ENCODE data around the gene LSM5. TPM values are rescaled to one million over a fixed set of nuclear protein-coding genes. Genes with fewer than 3 reads are reported as not detected.

Gene LSM5
- total RNA-seq, 2 experiments from 2014 or later: 94.4 to 97.1 TPM

GRCh38 chr7:32522746-32523530 lies 32.8 kb upstream of the LSM5 start:
- ChIA-PET CTCF (no interaction called here), POLR2A (no interaction called here)
- Mint-ChIP-seq H3K9me3 (ENCODE audit: insufficient read depth) (peaks cover 27% of the 10 kb centered on the region), H3K36me3 (ENCODE audit: low read depth) (peaks cover 47% of the 10 kb centered on the region), H3K4me1 (ENCODE audit: low read depth) (no peaks in the 10 kb centered on the region), H3K27me3 (ENCODE audit: low read depth) (no peaks in the 10 kb centered on the region), H3K4me3 (no peak overlapping the region), H3K27ac (no peak overlapping the region)
- no peak for DNase-seq
- no peak for ATAC-seq

GRCh38 chr7:32519763-32520162 lies 29.6 kb upstream of the LSM5 start:
- peaks cover 19% of the 10 kb centered on the region for H3K4me1 Mint-ChIP-seq (ENCODE audit: low read depth)

GRCh38 chr7:32518534-32519140 lies 28.5 kb upstream of the LSM5 start:
- Mint-ChIP-seq H3K9me3 (ENCODE audit: insufficient read depth) (peaks cover 33% of the 10 kb centered on the region), H3K4me1 (ENCODE audit: low read depth) (peaks cover 25% of the 10 kb centered on the region), H3K4me3 (no peak overlapping the region), H3K27ac (no peak overlapping the region), H3K36me3 (ENCODE audit: low read depth) (peaks cover 74% of the 10 kb centered on the region), H3K27me3 (ENCODE audit: low read depth) (no peaks in the 10 kb centered on the region)
- DNase-seq (no peak), ATAC-seq (no peak)
- ChIA-PET CTCF (no interaction called here), POLR2A (interaction anchor here (1.9 kb wide), 1 partner anchor 23 kb away, joined by 4 read pairs; the partner anchor contains the start of gene AVL9)

More at GRCh38 chr7:32519763-32520162, 29.6 kb upstream of the LSM5 start:
- ChIA-PET POLR2A (interaction anchor here (1.9 kb wide), 1 partner anchor 24 kb away, joined by 4 read pairs; the partner anchor contains the start of gene AVL9), CTCF (no interaction called here)
- DNase-seq (no peak), ATAC-seq (no peak)
- Mint-ChIP-seq H3K36me3 (ENCODE audit: low read depth) (peaks cover 67% of the 10 kb centered on the region), H3K9me3 (ENCODE audit: insufficient read depth) (peaks cover 33% of the 10 kb centered on the region), H3K27ac (no peak overlapping the region), H3K27me3 (ENCODE audit: low read depth) (no peaks in the 10 kb centered on the region), H3K4me3 (no peak overlapping the region)

GRCh38 chr7:32516551-32517100 lies 26.4 kb upstream of the LSM5 start:
- Mint-ChIP-seq H3K4me1 (ENCODE audit: low read depth) (peaks cover 34% of the 10 kb centered on the region), H3K9me3 (ENCODE audit: insufficient read depth) (peaks cover 24% of the 10 kb centered on the region), H3K27me3 (ENCODE audit: low read depth) (no peaks in the 10 kb centered on the region), H3K4me3 (no peak overlapping the region), H3K36me3 (ENCODE audit: low read depth) (peaks cover 75% of the 10 kb centered on the region), H3K27ac (no peak overlapping the region)
- POLR2A ChIA-PET: no interaction called here
- DNase-seq (no peak), ATAC-seq (no peak)
- CTCF ChIA-PET: no interaction called here

- H3K36me3 Mint-ChIP-seq (ENCODE audit: low read depth): peaks cover 74% of the 10 kb centered on the region
- H3K9me3 Mint-ChIP-seq (ENCODE audit: insufficient read depth): peaks cover 20% of the 10 kb centered on the region
- CTCF ChIA-PET: interaction anchor here (1.1 kb wide), 1 partner anchor 331 kb away, joined by 3 read pairs; no protein-coding TSS in a partner anchor
- H3K4me1 Mint-ChIP-seq (ENCODE audit: low read depth): peaks cover 39% of the 10 kb centered on the region
- H3K4me3 Mint-ChIP-seq: no peak overlapping the region
- DNase-seq (no peak), ATAC-seq (peak; percentile 30)
- H3K27ac Mint-ChIP-seq: peak overlapping the region; percentile 75
- POLR2A ChIA-PET: interaction anchor here (1.0 kb wide), 1 partner anchor 21 kb away, joined by 4 read pairs; the partner anchor contains the start of gene AVL9
- no peaks in the 10 kb centered on the region for H3K27me3 Mint-ChIP-seq (ENCODE audit: low read depth)
Observed at GRCh38 chr7:32515890-32516550, 25.8 kb upstream of the LSM5 start.

GRCh38 chr7:32513210-32513609 lies 23.0 kb upstream of the LSM5 start:
- H3K4me1 Mint-ChIP-seq (ENCODE audit: low read depth): peaks cover 39% of the 10 kb centered on the region
- no peak for ATAC-seq
- no peak for DNase-seq
- H3K27ac Mint-ChIP-seq: no peak overlapping the region
- H3K27me3 Mint-ChIP-seq (ENCODE audit: low read depth): no peaks in the 10 kb centered on the region
- ChIA-PET CTCF (interaction anchor here (0.9 kb wide), 1 partner anchor 13 kb away, joined by 3 read pairs; no protein-coding TSS in a partner anchor), POLR2A (interaction anchor here (0.6 kb wide), 1 partner anchor 16 kb away, joined by 3 read pairs; no protein-coding TSS in a partner anchor)
- H3K9me3 Mint-ChIP-seq (ENCODE audit: insufficient read depth): peaks cover 5% of the 10 kb centered on the region
- no peak overlapping the region for H3K4me3 Mint-ChIP-seq
- H3K36me3 Mint-ChIP-seq (ENCODE audit: low read depth): peaks cover 65% of the 10 kb centered on the region

GRCh38 chr7:32511791-32512190 lies 21.6 kb upstream of the LSM5 start:
- DNase-seq: no peak
- CTCF ChIA-PET: no interaction called here
- Mint-ChIP-seq H3K27ac (no peak overlapping the region), H3K4me1 (ENCODE audit: low read depth) (peaks cover 42% of the 10 kb centered on the region), H3K4me3 (no peak overlapping the region), H3K36me3 (ENCODE audit: low read depth) (peaks cover 64% of the 10 kb centered on the region), H3K9me3 (ENCODE audit: insufficient read depth) (peaks cover 1% of the 10 kb centered on the region), H3K27me3 (ENCODE audit: low read depth) (no peaks in the 10 kb centered on the region)
- POLR2A ChIA-PET: no interaction called here
- no peak for ATAC-seq

GRCh38 chr7:32507414-32507813 lies 17.2 kb upstream of the LSM5 start:
- POLR2A ChIA-PET: no interaction called here
- Mint-ChIP-seq H3K4me3 (no peak overlapping the region), H3K9me3 (ENCODE audit: insufficient read depth) (no peaks in the 10 kb centered on the region), H3K36me3 (ENCODE audit: low read depth) (peaks cover 40% of the 10 kb centered on the region), H3K27ac (no peak overlapping the region), H3K27me3 (ENCODE audit: low read depth) (no peaks in the 10 kb centered on the region), H3K4me1 (ENCODE audit: low read depth) (peaks cover 29% of the 10 kb centered on the region)
- ATAC-seq (no peak), DNase-seq (no peak)
- CTCF ChIA-PET: no interaction called here

- peak; percentile 24 for DNase-seq
- ATAC-seq: peak; percentile 72
- no peaks in the 10 kb centered on the region for H3K27me3 Mint-ChIP-seq (ENCODE audit: low read depth)
- POLR2A ChIA-PET: interaction anchor here (2.4 kb wide), 1 partner anchor 11 kb away, joined by 10 read pairs; the partner anchor contains the start of gene AVL9
- CTCF ChIA-PET: no interaction called here
- H3K27ac Mint-ChIP-seq: peak overlapping the region; percentile 40
- peaks cover 31% of the 10 kb centered on the region for H3K36me3 Mint-ChIP-seq (ENCODE audit: low read depth)
- H3K4me1 Mint-ChIP-seq (ENCODE audit: low read depth): peaks cover 25% of the 10 kb centered on the region
- H3K4me3 Mint-ChIP-seq: peak overlapping the region; percentile 42
- H3K9me3 Mint-ChIP-seq (ENCODE audit: insufficient read depth): no peaks in the 10 kb centered on the region
Observed at GRCh38 chr7:32506266-32507054, 16.3 kb upstream of the LSM5 start.

- ChIA-PET CTCF (no interaction called here), POLR2A (no interaction called here)
- H3K27me3 Mint-ChIP-seq (ENCODE audit: low read depth): no peaks in the 10 kb centered on the region
- peaks cover 33% of the 10 kb centered on the region for H3K36me3 Mint-ChIP-seq (ENCODE audit: low read depth)
- DNase-seq (no peak), ATAC-seq (peak; percentile 50)
- no peaks in the 10 kb centered on the region for H3K9me3 Mint-ChIP-seq (ENCODE audit: insufficient read depth)
- H3K4me1 Mint-ChIP-seq (ENCODE audit: low read depth): peaks cover 44% of the 10 kb centered on the region
- H3K4me3 Mint-ChIP-seq: no peak overlapping the region
- peak overlapping the region; percentile 53 for H3K27ac Mint-ChIP-seq
Observed at GRCh38 chr7:32502728-32503127, 12.5 kb upstream of the LSM5 start.

GRCh38 chr7:32501522-32501921 lies 11.3 kb upstream of the LSM5 start:
- ChIA-PET CTCF (interaction anchor here (1.4 to 1.8 kb wide), 2 partner anchors 9 to 11 kb away, joined by 4 to 7 read pairs; partner anchors contain the start of gene LSM5), POLR2A (no interaction called here)
- peak overlapping the region; percentile 31 for H3K4me3 Mint-ChIP-seq
- H3K27ac Mint-ChIP-seq: no peak overlapping the region
- no peak for DNase-seq
- H3K27me3 Mint-ChIP-seq (ENCODE audit: low read depth): no peaks in the 10 kb centered on the region
- H3K9me3 Mint-ChIP-seq (ENCODE audit: insufficient read depth): no peaks in the 10 kb centered on the region
- peaks cover 30% of the 10 kb centered on the region for H3K36me3 Mint-ChIP-seq (ENCODE audit: low read depth)
- no peak for ATAC-seq
- peaks cover 47% of the 10 kb centered on the region for H3K4me1 Mint-ChIP-seq (ENCODE audit: low read depth)
